Stimulated activated CD4-positive, alpha-beta T cell treated with anti-CD3 and anti-CD28 coated beads, Interleukin-12 subunit alpha, Interleukin-12 subunit beta, amount 100 ng/mL, for 24 hours (primary cell): ENCODE measurements around the gene CYP4F2.
"Not testable (repeated sequence)": the region's sequence is repeated elsewhere in the genome, so short reads cannot be mapped to it uniquely, and the experiment has no call there.

Experiments used
- DNase-seq, 2 experiments: peaks; one replicate each; pipeline ENCODE4 v3.0.0-alpha.2; 2020; ENCODE audit warnings: low read depth in 2 of 2

Gene CYP4F2

GRCh38 chr19:15900032-15900431 is 2.2 kb upstream of the CYP4F2 start:
- not testable (repeated sequence) for DNase-seq

GRCh38 chr19:15899561-15899960 is 1.7 kb upstream of the CYP4F2 start:
- not testable (repeated sequence) for DNase-seq

- DNase-seq, result no peak
Measured at GRCh38 chr19:15897026-15897737, 692 bp downstream of the CYP4F2 start.

- no peak for DNase-seq
Measured at GRCh38 chr19:15895876-15896430, 1.9 kb downstream of the CYP4F2 start.

- no peak for DNase-seq
Measured at GRCh38 chr19:15894359-15894758, 3.5 kb downstream of the CYP4F2 start.

- DNase-seq, result no peak
Measured at GRCh38 chr19:15893477-15893876, 4.4 kb downstream of the CYP4F2 start.

GRCh38 chr19:15892012-15892411 is 5.9 kb downstream of the CYP4F2 start:
- no peak for DNase-seq

- DNase-seq, result no peak
Measured at GRCh38 chr19:15891434-15891833, 6.4 kb downstream of the CYP4F2 start.

GRCh38 chr19:15889339-15889738 is 8.5 kb downstream of the CYP4F2 start:
- DNase-seq, result not testable (repeated sequence)

GRCh38 chr19:15885919-15886318 is 12.0 kb downstream of the CYP4F2 start:
- DNase-seq, result no peak

GRCh38 chr19:15885167-15885566 is 12.7 kb downstream of the CYP4F2 start:
- DNase-seq, result no peak

- DNase-seq, result not testable (repeated sequence)
Measured at GRCh38 chr19:15883329-15883728, 14.5 kb downstream of the CYP4F2 start.

- DNase-seq, result no peak
Measured at GRCh38 chr19:15874821-15875474, 22.9 kb downstream of the CYP4F2 start.

GRCh38 chr19:15873771-15874170 is 24.1 kb downstream of the CYP4F2 start:
- not testable (repeated sequence) for DNase-seq

- no peak for DNase-seq
Measured at GRCh38 chr19:15871570-15871969, 26.3 kb downstream of the CYP4F2 start.

GRCh38 chr19:15869873-15870272 is 28.0 kb downstream of the CYP4F2 start:
- no peak for DNase-seq

- peak in 1 of 2 experiments; percentile 11 for DNase-seq
Measured at GRCh38 chr19:15869109-15869555, 28.7 kb downstream of the CYP4F2 start.

- DNase-seq, result no peak
Measured at GRCh38 chr19:15866636-15867035, 31.2 kb downstream of the CYP4F2 start.

- DNase-seq, result no peak
Measured at GRCh38 chr19:15864824-15865223, 33.0 kb downstream of the CYP4F2 start.

- DNase-seq, result no peak
Measured at GRCh38 chr19:15863272-15863671, 34.6 kb downstream of the CYP4F2 start.

GRCh38 chr19:15862444-15862843 is 35.4 kb downstream of the CYP4F2 start:
- DNase-seq, result no peak

GRCh38 chr19:15860522-15860921 is 37.4 kb downstream of the CYP4F2 start:
- no peak for DNase-seq

- no peak for DNase-seq
Measured at GRCh38 chr19:15859187-15859586, 38.7 kb downstream of the CYP4F2 start.
